Peyer's patch (tissue), 4 donors: ENCODE measurements around the gene DLK1. TPM values are rescaled to one million over a fixed set of nuclear protein-coding genes. Genes with fewer than 3 reads are reported as not detected.

Experiments used
- DNase-seq, 3 donors: peaks; one replicate each; pipeline ENCODE4 v3.0.0-alpha.2; 2017 to 2019
- H3K27ac ChIP-seq, 4 donors: fragments of 200-600 bp; sonication (generic); one replicate each; pipeline ENCODE4 v1.5.1; 2016 to 2019
- H3K27me3 ChIP-seq, 2 donors: fragments of 200-600 bp; sonication (generic); one replicate each; pipeline ENCODE4 v1.5.1; 2019
- H3K36me3 ChIP-seq, 3 donors: fragments of 200-600 bp; sonication (generic); one replicate each; pipeline ENCODE4 v1.5.1; 2016 to 2019
- H3K4me1 ChIP-seq, 4 donors: fragments of 200-600 bp; sonication (generic); one replicate each; pipeline ENCODE4 v1.5.1; 2016 to 2019
- H3K4me3 ChIP-seq, 4 donors: fragments of 200-600 bp; sonication (generic); 1 replicate in 3 of 4; 2 replicates in 1 of 4; pipeline ENCODE4 v1.5.1; 2016 to 2019; ENCODE audit warnings: mild to moderate bottlenecking in 1 of 4
- H3K9me3 ChIP-seq, 4 donors: fragments of 200-600 bp; sonication (generic); one replicate each; pipeline ENCODE4 v1.5.1; 2016 to 2019; ENCODE audit warnings: mild to moderate bottlenecking in 1 of 4
- CTCF ChIP-seq, 6 experiments: fragments of 450-650 bp in 4 of 6; fragments of 200-600 bp in 2 of 6; sonication (generic) in 1 of 6; IDR thresholded peaks; one replicate each; pipeline ENCODE4 v1.5.1; 2017 to 2019; ENCODE audit warnings: antibody characterized with exemption in 6 of 6, mild to moderate bottlenecking in 3 of 6, moderate library complexity in 1 of 6
- POLR2A ChIP-seq, 2 donors: fragments of 450-650 bp; IDR thresholded peaks; one replicate each; pipeline ENCODE4 v1.5.1; 2017; ENCODE audit warnings: antibody characterized with exemption in 2 of 2, mild to moderate bottlenecking in 2 of 2, moderate library complexity in 2 of 2
- total RNA-seq, 4 donors: library from RNA; depleted of rRNA; stranded (reverse); fragments of >200 nt; gene quantifications; one replicate each; pipeline ENCODE4 v1.1.0, GENCODE V29; 2016

DLK1 gene
- total RNA-seq, 4 donors from 2014 or later: not detected

- TF ChIP-seq POLR2A (IDR thresholded peaks at IDR 0.05) (no peak), CTCF (IDR thresholded peaks at IDR 0.05) (no peak)
- H3K4me3 ChIP-seq: no peak overlapping the region
- peaks cover 0 to 5% (median 0%) of the 10 kb centered on the region in 4 donors for H3K4me1 ChIP-seq
- no peak overlapping the region for H3K27ac ChIP-seq
- DNase-seq: no peak
- H3K27me3 ChIP-seq: no peaks in the 10 kb centered on the region
- no peaks in the 10 kb centered on the region for H3K9me3 ChIP-seq
- no peaks in the 10 kb centered on the region for H3K36me3 ChIP-seq
Measured at GRCh38 chr14:100684154-100684553, 42.5 kb upstream of the DLK1 start.

GRCh38 chr14:100684961-100685360 lies 41.7 kb upstream of the DLK1 start:
- no peaks in the 10 kb centered on the region for H3K36me3 ChIP-seq
- no peaks in the 10 kb centered on the region for H3K9me3 ChIP-seq
- no peak for DNase-seq
- no peak for TF ChIP-seq POLR2A (IDR thresholded peaks at IDR 0.05)
- no peak for TF ChIP-seq CTCF (IDR thresholded peaks at IDR 0.05)
- no peak overlapping the region for H3K27ac ChIP-seq
- H3K4me3 ChIP-seq: no peak overlapping the region
- no peaks in the 10 kb centered on the region for H3K27me3 ChIP-seq
- no peaks in the 10 kb centered on the region for H3K4me1 ChIP-seq

- H3K27me3 ChIP-seq: no peaks in the 10 kb centered on the region
- H3K27ac ChIP-seq: no peak overlapping the region
- H3K36me3 ChIP-seq: no peaks in the 10 kb centered on the region
- TF ChIP-seq CTCF (IDR thresholded peaks at IDR 0.05) (no peak), POLR2A (IDR thresholded peaks at IDR 0.05) (no peak)
- H3K4me1 ChIP-seq: no peaks in the 10 kb centered on the region
- no peak overlapping the region for H3K4me3 ChIP-seq
- no peaks in the 10 kb centered on the region for H3K9me3 ChIP-seq
- DNase-seq: no peak
Measured at GRCh38 chr14:100686858-100687257, 39.8 kb upstream of the DLK1 start.

GRCh38 chr14:100687386-100687785 lies 39.3 kb upstream of the DLK1 start:
- H3K27ac ChIP-seq: no peak overlapping the region
- no peak overlapping the region for H3K4me3 ChIP-seq
- H3K9me3 ChIP-seq: no peaks in the 10 kb centered on the region
- no peak for TF ChIP-seq CTCF (IDR thresholded peaks at IDR 0.05)
- TF ChIP-seq POLR2A (IDR thresholded peaks at IDR 0.05): no peak
- H3K36me3 ChIP-seq: no peaks in the 10 kb centered on the region
- no peak for DNase-seq
- H3K4me1 ChIP-seq: no peaks in the 10 kb centered on the region
- H3K27me3 ChIP-seq: no peaks in the 10 kb centered on the region

GRCh38 chr14:100688051-100688450 lies 38.6 kb upstream of the DLK1 start:
- TF ChIP-seq POLR2A (IDR thresholded peaks at IDR 0.05) (no peak), CTCF (IDR thresholded peaks at IDR 0.05) (no peak)
- H3K27ac ChIP-seq: no peak overlapping the region
- H3K4me3 ChIP-seq: no peak overlapping the region
- H3K4me1 ChIP-seq: no peaks in the 10 kb centered on the region
- H3K36me3 ChIP-seq: no peaks in the 10 kb centered on the region
- DNase-seq: no peak
- H3K27me3 ChIP-seq: no peaks in the 10 kb centered on the region
- no peaks in the 10 kb centered on the region for H3K9me3 ChIP-seq
